Measurements from ENCODE around the gene TRIM67. TPM values are rescaled to one million over a fixed set of nuclear protein-coding genes. Genes with fewer than 3 reads are reported as not detected.

Gene TRIM67
- total RNA-seq, 2 donors from 2014 or later: 0.19 TPM; not detected in 1

GRCh38 chr1:231159963-231160761 lies 1.7 kb upstream of the TRIM67 start:
- Histone ChIP-seq H3K9me3 (no peaks in the 10 kb centered on the region), H3K4me3 (no peak overlapping the region), H3K27me3 (peaks cover 0 to 12% of the 10 kb centered on the region in 2 donors), H3K36me3 (no peaks in the 10 kb centered on the region), H3K27ac (no peak overlapping the region), H3K4me1 (peaks cover 0 to 30% of the 10 kb centered on the region in 2 donors)
- DNase-seq (ENCODE audit: low spot score): no peak
- TF ChIP-seq, protein P1, sequence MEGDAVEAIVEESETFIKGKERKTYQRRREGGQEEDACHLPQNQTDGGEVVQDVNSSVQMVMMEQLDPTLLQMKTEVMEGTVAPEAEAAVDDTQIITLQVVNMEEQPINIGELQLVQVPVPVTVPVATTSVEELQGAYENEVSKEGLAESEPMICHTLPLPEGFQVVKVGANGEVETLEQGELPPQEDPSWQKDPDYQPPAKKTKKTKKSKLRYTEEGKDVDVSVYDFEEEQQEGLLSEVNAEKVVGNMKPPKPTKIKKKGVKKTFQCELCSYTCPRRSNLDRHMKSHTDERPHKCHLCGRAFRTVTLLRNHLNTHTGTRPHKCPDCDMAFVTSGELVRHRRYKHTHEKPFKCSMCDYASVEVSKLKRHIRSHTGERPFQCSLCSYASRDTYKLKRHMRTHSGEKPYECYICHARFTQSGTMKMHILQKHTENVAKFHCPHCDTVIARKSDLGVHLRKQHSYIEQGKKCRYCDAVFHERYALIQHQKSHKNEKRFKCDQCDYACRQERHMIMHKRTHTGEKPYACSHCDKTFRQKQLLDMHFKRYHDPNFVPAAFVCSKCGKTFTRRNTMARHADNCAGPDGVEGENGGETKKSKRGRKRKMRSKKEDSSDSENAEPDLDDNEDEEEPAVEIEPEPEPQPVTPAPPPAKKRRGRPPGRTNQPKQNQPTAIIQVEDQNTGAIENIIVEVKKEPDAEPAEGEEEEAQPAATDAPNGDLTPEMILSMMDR (IDR thresholded peaks at IDR 0.05): no peak

DNA sequence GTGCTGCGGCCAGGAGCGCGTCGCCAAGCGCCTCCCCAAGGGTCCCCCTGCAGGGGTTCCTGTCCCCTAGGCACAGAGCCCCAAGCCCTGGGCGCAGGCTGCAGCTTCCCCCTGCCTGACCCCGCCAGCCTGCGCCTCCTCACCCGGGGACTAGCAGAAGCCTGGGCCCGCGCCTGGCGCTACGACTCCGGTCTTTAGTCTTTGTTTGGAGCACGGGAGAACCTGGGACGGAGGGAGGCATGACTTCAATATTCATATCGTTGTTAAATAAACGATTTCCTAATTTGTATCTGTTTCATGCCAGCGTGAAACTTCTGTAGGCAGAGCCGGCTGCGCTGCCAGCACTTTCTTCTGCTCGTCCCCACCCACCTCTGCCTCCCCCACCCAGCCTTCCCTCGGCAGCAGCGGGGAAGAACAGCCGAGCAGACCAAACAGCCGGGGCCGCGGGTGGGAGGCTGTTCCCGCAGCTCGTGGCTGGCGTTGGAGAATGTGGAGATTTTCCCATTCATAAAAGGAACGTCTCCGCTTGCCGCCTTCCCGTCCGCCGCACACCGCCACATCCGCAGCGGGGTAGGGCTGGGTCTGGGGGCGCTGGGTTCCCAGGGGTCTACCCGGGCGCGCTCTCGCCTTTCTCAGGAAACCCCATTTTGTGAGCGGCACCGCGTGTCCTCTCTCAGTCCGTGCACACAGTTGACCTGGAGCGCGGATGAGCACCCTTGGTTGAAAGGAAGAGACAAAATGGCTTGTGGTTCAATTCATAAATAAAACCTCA lies 777 bp upstream of the TRIM67 start:
- TF ChIP-seq, protein P1 (IDR thresholded peaks at IDR 0.05): no peak
- Histone ChIP-seq H3K4me1 (peaks cover 0 to 30% of the 10 kb centered on the region in 2 donors), H3K36me3 (no peaks in the 10 kb centered on the region), H3K4me3 (peak overlapping the region; percentile 28 to 56), H3K9me3 (no peaks in the 10 kb centered on the region), H3K27me3 (peaks cover 0 to 12% of the 10 kb centered on the region in 2 donors), H3K27ac (no peak overlapping the region)
- DNase-seq (ENCODE audit: low spot score): no peak

DNA sequence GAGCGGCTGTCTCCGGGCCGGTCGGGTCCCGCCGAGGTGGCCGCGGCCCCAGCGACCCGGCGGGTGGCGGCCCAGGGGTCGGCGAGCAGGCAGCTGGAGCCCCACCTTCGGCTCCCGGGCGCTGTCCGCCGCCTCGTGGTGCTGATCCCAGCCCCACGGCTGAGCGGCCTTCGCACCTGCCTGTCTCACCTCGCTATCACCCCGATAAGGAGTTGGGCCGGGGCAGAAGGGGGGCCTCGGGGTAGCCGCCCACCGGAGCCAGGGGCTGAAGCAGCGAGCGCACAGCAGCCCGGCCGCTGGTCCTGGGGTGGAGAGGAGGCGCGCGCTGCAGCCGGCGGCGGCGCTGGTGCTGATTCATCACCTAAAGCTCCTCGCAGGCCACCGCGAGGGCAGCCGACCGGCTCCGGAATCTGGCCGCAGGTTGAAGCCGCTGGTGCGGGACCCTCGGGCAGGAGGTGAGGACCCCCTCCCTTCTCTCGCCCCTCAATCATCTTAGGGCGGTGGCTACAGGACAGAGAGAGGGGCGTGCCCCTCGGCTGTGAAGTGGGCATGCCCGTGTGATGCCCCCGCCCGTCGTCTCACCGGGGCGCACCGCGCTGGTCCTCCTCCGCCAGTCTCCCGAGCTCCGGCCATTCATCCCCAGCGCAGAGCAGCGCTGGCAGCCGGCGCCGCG lies 575 bp downstream of the TRIM67 start:
- peak overlapping the region; percentile 28 to 56 for H3K4me3 ChIP-seq
- peaks cover 0 to 30% of the 10 kb centered on the region in 2 donors for H3K4me1 ChIP-seq
- H3K36me3 ChIP-seq: no peaks in the 10 kb centered on the region
- DNase-seq (ENCODE audit: low spot score): no peak
- peaks cover 0 to 12% of the 10 kb centered on the region in 2 donors for H3K27me3 ChIP-seq
- no peak overlapping the region for H3K27ac ChIP-seq
- no peaks in the 10 kb centered on the region for H3K9me3 ChIP-seq
- TF ChIP-seq, protein P1 (IDR thresholded peaks at IDR 0.05): no peak

DNA sequence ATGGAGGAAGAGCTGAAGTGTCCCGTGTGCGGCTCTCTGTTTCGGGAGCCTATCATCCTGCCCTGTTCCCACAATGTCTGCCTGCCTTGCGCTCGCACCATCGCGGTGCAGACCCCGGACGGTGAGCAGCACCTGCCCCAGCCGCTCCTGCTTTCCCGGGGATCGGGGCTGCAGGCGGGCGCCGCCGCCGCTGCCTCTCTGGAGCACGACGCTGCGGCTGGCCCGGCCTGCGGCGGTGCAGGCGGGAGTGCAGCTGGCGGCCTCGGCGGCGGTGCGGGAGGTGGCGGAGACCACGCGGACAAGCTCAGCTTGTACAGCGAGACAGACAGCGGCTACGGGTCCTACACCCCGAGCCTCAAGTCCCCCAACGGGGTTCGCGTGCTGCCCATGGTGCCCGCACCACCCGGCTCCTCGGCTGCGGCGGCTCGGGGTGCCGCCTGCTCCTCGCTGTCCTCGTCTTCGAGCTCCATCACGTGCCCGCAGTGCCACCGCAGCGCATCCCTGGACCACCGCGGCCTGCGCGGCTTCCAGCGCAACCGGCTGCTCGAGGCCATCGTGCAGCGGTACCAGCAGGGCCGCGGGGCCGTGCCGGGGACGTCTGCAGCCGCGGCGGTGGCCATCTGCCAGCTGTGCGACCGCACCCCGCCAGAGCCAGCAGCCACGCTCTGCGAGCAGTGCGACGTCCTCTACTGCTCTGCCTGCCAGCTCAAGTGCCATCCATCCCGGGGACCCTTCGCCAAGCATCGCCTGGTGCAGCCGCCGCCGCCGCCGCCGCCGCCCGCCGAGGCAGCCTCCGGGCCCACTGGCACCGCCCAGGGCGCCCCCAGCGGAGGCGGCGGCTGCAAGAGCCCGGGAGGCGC lies 1.3 kb downstream of the TRIM67 start:
- Histone ChIP-seq H3K36me3 (no peaks in the 10 kb centered on the region), H3K4me1 (peaks cover 0 to 30% of the 10 kb centered on the region in 2 donors), H3K4me3 (peak overlapping the region in 1 of 2 donors; percentile 56), H3K27me3 (peaks cover 0 to 12% of the 10 kb centered on the region in 2 donors), H3K9me3 (no peaks in the 10 kb centered on the region), H3K27ac (no peak overlapping the region)
- TF ChIP-seq, protein P1 (IDR thresholded peaks at IDR 0.05): no peak
- no peak for DNase-seq (ENCODE audit: low spot score)

DNA sequence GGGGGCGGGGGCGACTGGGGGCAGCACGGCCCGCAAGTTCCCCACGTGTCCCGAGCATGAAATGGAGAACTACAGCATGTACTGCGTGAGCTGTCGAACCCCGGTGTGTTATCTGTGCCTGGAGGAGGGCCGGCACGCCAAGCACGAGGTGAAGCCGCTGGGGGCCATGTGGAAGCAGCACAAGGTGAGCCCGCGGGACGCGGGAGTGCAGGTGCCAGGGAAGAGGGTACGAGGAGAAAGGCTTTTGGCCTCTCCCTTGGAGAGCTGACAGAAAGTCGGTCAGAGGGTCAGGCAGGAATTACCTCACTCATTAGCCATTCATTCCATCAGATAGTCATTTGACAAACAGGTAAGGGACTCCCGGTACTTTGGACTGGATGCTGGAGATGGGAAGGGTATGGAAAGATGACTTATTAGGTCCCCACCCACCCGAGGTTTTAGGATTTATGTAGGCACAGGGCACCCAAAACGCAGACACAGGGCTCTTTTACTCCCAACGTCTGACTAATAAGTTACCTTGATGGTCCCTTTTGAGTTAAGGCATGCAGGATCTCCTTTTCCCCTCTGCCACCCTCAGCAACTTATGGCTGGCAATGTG lies 2.1 kb downstream of the TRIM67 start:
- Histone ChIP-seq H3K4me1 (peaks cover 0 to 30% of the 10 kb centered on the region in 2 donors), H3K9me3 (no peaks in the 10 kb centered on the region), H3K4me3 (no peak overlapping the region), H3K27ac (no peak overlapping the region), H3K36me3 (no peaks in the 10 kb centered on the region), H3K27me3 (peaks cover 0 to 12% of the 10 kb centered on the region in 2 donors)
- TF ChIP-seq, protein P1 (IDR thresholded peaks at IDR 0.05): no peak
- DNase-seq (ENCODE audit: low spot score): no peak

All from right atrium auricular region (tissue), 2 donors.